GM12874 (cell line): ENCODE data around the gene ALX4.

Experiments
- CTCF ChIP-seq: IDR thresholded peaks from 2 replicates; pipeline ENCODE4 v1.5.1; 2011; ENCODE audit warnings: low read depth, mild to moderate bottlenecking, control low read depth, low read length, moderate library complexity; ENCODE audit not compliant: insufficient read depth

ALX4 gene

GRCh38 chr11:44275961-44276550, 33.9 kb downstream of the ALX4 start:
- TF ChIP-seq CTCF, result no peak

- no peak for TF ChIP-seq CTCF
Measured at GRCh38 chr11:44275241-44275640, 34.7 kb downstream of the ALX4 start.

- no peak for TF ChIP-seq CTCF
Measured at GRCh38 chr11:44274404-44274803, 35.5 kb downstream of the ALX4 start.

- no peak for TF ChIP-seq CTCF
Measured at GRCh38 chr11:44271286-44271685, 38.7 kb downstream of the ALX4 start.

- no peak for TF ChIP-seq CTCF
Measured at GRCh38 chr11:44270403-44271273, 39.3 kb downstream of the ALX4 start.

GRCh38 chr11:44269369-44270351, 40.3 kb downstream of the ALX4 start:
- TF ChIP-seq CTCF, result no peak

- TF ChIP-seq CTCF, result no peak
Measured at GRCh38 chr11:44268614-44269080, 41.3 kb downstream of the ALX4 start.
